HG02870 (cell line): Measurements from ENCODE around the gene ZNF682.
"Not testable (repeated sequence)": the region's sequence is repeated elsewhere in the genome, so short reads cannot be mapped to it uniquely, and the experiment has no call there.

Source experiments
- ATAC-seq: cut with Tn5 transposase; IDR thresholded peaks from one replicate; pipeline ENCODE4 v1.9.1; 2021; ENCODE audit warnings: mild to moderate bottlenecking, moderate library complexity; ENCODE audit not compliant: unreplicated experiment

ZNF682 gene

GRCh38 chr19:20039203-20039723, at the start of gene ZNF682:
TSS of gene ZNF682 (minus strand) at chr19:20039505. CDS start at chr19:20039345, 160 bp downstream.
- peak; percentile 99 for ATAC-seq

GRCh38 chr19:20082876-20083275, 43.6 kb upstream of the ZNF682 start:
- not testable (repeated sequence) for ATAC-seq

DNA sequence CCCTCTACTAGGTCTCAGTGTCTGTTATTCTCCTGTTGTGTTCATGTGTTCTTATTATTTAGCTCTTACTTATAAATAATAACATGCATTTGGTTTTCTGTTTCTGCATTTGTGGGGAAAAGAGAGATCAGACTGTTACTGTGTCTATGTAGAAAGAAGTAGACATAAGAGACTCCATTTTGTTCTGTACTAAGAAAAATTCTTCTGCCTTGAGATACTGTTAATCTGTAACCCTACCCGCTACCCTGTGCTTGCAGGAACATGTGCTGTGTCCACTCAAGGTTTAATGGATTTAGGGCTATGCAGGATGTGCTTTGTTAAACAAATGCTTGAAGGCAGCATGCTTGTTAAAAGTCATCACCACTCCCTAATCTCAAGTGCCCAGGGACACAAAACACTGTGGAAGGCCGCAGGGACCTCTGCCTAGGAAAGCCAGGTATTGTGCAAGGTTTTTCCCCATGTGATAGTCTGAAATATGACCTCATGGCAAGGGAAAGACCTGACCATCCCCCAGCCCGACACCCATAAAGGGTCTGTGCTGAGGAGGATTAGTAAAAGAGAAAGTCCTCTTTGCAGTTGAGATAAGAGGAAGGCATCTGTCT, 43.0 kb upstream of the ZNF682 start:
- not testable (repeated sequence) for ATAC-seq

- no peak for ATAC-seq
Observed at GRCh38 chr19:20080656-20081055, 41.4 kb upstream of the ZNF682 start.

GRCh38 chr19:20079476-20079875, 40.2 kb upstream of the ZNF682 start:
- no peak for ATAC-seq

- ATAC-seq, result peak; percentile 10
Observed at GRCh38 chr19:20078581-20079031, 39.3 kb upstream of the ZNF682 start.

DNA sequence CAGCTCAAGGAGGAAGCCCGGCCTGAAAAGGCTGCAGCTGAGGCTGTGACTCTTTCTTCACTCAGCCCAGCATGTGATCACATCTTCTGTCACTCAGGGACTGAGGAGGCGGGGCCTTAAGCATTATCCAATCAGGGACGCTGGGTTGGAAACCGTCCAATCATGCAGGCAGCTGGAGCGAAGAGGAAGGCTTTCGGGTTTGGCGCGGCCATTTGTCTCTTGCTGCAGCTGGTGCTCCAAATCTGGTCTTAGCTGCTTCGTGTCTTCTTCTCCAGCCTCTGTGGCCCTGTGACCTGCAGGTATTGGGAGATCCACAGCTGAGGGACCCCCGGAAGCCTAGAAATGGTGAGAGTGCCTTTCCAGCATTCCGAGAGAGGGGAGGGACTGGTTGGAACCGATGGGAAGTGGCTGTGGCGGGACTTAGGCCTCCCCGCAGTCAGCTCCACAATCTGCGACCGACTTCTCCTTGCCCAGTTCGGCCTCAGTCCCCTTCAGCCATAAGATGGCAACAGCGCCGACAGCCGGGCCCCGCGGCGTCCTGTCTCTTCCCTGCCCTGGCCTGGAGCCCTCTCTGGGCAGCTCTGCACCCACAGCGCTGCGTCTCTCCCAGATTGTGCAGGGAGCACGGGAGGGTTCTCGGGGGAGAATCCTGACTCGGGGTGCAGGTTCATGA, 38.6 kb upstream of the ZNF682 start, which contains the start of gene ZNF90:
TSS of gene ZNF90 (plus strand) at position 210 of the 673 bp plus-strand sequence. CDS start at position 343, 133 bp downstream.
- peak; percentile 93 for ATAC-seq

DNA sequence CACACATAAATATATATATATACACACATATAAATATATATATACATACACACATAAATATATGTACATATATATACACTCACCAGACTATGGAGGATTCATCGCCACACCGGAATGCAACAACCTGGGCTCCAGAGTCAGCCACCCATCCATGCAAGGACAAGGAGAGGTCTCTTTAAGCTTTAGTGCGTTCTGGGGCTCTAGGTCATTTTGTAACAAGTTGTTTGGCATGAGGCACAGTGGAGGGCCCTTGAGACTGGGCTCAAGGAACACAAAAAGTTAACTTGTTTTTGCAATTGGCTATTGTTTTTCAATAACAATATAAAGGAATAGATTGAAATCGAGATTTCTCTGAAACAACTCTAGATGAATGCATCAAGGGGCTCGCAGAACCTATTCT, 33.6 kb upstream of the ZNF682 start:
- no peak for ATAC-seq

- ATAC-seq, result no peak
Observed at GRCh38 chr19:20070691-20071090, 31.4 kb upstream of the ZNF682 start.

DNA sequence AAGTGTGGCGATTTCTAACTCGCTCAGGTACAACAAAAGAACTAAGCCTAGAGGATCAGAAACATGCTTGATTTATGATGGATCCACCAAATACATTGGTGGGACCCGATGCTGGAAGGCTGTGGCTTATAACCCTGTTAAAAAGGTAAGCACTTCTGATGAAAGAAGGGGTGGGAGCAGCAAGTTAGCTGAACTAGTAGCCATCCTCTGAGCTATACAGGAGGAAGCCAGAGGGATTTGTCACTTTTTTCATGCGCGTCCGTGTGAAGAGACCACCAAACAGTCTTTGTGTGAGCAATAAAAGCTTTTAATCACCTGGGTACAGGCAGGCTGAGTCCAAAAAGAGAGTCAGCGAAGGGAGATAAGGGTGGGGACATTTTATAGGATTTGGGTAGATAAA, 29.3 kb upstream of the ZNF682 start:
- not testable (repeated sequence) for ATAC-seq

GRCh38 chr19:20067943-20068342, 28.6 kb upstream of the ZNF682 start:
- no peak for ATAC-seq

DNA sequence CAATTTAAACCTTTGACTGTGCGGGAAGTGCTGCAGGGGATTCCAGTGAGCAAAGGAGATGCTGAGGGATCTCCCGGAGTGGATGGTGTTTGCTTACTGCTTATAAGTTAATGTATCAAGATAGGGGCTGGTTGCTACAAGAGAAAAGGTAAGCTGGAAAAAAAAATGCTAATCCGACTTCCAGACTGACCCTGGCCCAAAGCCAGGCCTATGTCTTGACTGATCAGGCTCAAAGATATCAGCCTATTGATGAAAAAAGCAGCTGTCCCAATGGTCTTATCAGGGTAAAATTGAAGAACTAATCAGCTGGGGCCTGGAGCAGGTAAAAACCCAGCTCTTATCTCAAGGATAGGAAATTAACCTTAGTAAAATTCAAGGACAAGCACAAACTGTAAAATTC, 27.6 kb upstream of the ZNF682 start:
- no peak for ATAC-seq

DNA sequence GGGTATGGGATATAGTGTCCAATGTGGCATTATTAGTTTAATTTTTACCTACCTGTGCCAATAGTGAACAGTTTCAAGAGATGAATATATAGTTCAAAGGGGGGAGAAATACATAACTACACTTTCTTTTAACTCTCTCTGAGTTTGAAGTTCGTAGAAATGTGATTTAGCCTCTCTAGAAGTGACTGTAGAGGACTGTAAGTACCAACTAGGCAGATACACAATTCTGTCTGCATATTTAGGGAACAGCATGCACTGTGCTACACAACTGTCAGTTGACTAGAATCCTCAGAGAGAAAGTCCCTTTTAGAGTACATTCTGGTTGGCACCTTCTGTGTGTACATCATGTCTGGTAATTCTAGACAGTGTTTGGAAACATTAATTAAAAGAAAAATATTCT, 21.0 kb upstream of the ZNF682 start:
- no peak for ATAC-seq

DNA sequence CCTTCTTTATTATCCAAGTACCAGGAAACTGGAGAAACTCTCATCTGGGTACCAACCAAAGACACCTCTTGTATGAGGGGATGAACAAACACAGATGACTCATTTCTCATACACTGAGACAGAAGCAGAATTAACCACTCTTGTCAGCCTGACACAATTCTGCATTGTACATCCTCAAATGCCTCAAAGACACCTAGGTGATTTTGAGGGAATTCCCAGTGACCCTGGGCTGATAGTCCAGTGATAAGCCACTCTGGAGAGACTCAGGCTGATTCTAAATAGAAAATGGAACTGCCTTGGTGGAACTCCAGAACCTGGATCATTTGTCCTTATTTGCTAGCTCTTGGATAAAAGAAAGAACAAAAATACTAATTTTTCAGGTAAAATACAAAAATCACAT, 19.4 kb upstream of the ZNF682 start:
- not testable (repeated sequence) for ATAC-seq

DNA sequence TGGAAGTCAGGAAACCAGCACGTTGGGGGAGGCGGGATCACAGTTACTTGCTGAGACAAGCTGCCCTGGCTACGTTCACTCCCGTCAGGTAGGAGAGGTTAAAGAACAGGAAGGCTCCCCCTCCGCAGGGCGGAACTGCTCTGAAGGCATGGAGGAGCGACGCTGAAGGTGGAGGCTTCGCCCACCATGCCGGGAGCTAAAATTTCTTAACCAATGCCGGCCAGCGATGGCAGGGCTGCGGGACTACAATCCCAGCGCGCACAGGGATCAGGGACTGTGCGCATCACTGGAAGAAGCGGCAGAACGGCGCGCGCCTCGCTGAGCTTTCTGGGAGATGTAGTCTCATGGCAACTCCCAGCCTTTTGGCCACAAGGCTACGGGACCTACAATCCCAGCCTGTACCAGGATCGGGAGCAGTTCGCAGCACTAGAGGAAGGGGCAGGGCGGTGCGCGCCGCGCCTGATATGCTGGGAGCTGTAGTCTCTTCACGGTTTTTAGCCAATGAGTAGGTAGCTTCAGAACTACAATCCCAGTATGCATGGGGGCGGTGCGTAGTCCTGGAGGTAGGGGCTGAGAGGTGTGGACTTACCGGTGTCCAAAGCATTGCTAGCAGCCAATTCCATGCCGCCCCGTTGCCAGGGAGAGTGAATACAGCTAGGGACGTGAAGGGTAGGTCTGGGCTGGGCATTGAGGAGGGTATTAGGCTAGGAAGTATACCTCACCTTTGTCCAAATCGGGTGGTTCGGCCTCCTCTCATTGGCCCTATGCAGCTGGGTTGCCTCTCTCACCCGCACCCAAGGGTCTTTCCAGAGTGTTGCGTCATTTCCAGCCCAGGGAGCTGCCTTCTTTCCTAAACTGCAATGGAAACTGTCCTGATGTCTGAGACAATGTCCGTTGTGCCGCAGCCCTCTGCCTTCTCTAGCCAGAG, 12.8 kb upstream of the ZNF682 start:
- peak; percentile 97 for ATAC-seq

- not testable (repeated sequence) for ATAC-seq
Observed at GRCh38 chr19:20045742-20046141, 6.4 kb upstream of the ZNF682 start.

DNA sequence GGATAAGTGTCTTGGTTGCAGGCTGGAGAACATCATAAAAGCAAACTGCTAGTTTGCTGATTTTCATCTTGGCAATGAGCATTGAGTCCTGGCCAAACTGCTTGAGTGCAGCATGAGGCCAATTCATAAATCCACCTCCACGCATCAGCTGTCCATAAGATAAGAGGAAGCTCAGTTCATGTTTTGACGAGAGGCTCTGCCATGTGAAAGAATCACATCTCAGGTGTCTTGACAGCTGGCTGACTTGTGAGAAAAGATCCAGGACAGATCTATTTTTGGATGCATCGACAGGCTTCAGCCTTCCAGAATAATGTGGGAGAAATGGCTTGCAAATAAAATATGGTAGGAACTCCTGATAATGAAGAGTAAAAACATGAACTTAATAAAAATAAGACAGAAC, 5.4 kb upstream of the ZNF682 start:
- no peak for ATAC-seq

- peak; percentile 24 for ATAC-seq
Observed at GRCh38 chr19:20038358-20039202, 725 bp downstream of the ZNF682 start.

DNA sequence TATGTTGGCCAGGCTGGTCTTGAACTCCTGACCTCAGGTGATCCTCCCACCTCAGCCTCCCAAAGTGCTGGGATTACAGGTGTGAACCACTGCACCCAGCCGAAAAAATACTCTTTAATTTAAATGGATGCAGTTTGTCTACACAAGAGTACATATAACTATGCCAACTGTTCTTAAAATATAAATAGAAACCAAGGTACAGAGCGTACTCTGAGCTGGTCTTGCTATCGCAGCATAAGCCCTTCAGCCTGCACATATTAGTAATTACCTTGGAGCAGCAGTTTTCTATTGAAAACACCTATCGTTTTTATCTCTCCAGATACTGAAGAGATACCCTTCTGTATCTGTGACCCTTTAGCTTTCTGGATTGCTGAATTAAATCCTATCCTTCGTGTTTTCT, 3.4 kb downstream of the ZNF682 start:
- no peak for ATAC-seq

DNA sequence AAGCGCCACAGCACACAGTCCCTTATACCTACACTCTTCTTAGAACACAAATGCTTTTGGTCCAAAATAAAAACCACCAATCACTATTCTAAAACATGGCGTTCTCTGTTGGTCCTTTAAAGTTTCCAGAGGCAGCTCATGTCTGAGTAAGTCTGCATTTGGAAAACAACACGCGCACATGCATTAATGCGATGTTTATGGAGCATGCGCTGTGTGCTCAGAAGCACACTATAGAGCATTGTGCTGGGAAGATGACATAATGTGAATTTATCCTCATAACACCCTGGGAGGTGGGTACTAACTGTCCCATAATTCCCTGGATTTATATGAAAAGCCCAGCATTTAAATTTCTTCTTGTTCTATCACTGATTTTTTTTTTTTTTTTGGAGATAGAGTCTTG, 10.7 kb downstream of the ZNF682 start:
- no peak for ATAC-seq
